ENCODE results near the gene STPG1.

Gene STPG1

DNA sequence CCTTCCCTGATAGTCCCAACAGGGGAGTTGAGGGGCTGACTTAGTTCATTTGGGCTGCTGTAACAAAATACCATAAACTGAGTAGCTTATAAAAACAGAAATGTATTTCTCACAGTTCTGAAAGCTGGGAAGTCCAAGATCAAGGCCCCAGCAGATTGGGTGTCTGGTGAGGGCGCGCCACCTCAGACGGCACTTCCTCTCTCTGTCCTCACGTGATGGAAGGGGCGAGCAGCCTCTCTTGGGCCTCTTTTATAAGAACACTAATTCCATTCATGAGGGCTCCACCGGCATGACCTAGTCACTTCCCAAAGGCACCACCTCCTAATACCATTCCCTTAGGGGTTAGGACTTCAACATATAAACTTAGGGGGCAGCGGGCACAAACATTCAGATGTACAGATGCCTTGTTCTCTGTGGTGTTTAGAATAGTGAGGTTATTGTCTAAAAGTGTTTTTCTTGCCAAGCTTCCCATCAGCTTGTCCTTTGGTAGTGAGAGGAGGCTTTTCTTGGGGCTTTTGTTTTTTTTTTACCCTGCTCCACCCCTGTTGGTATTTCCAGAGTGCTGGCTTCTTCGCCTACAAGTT is 22.3 kb upstream of the STPG1 start:
- no peak overlapping the region for H3K4me3 ChIP-seq (ENCODE audit: low read length)
- DNase-seq (ENCODE audit: low read depth, low spot score) = no peak

DNA sequence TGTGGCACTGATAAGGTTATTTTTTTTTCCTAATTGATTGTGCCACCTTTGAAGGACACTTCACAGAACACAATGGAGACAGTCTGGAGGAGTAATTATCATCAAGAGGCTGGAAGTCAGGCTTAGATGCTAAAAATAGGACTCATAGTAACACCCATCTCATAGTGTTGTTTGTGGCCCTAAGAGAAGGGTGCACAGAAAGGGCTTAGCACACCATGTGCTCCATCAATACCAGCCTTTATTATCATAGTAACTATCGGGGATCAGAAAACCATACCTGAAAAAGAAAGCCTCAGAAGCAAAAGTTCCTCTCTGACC is 13.9 kb upstream of the STPG1 start:
- no peak overlapping the region for H3K4me3 ChIP-seq (ENCODE audit: low read length)
- DNase-seq (ENCODE audit: low read depth, low spot score) = no peak

DNA sequence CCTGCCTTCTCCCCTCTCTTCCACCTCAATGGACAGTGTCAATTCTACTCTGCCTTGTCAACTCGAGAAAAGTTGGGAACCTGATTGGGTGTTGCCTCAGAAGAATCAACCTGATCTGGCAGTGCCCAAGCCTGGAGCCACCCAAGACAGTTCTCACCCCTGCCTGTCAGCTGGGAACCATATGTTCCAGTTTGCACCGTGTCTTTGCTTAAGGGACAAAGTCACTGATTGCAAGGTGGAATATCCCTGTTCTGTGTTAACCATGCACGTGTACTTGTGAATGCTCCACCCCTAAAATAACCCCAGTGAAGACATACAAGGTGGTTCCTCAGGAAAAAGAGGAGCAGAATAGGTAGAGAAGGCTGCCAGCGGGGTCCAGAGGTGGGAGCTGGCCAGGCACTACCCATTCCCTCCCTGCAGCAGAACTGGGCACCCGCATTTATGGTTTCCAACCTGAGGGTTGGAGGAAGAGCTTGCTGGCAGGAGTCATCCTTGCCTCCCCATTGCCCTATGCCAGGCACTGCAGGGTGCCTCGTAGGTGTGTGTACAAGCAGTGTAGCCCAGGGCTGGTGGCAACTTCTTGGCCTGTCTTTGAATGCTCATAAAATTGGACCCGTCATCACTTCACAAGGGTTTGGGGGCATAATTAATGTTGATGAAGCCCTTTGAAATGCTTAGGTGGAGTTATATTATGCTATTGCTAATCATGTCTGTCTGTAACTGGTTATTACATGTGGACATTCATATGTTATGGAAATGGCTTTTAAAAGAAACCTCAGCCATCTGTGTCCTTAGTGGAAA is 13.4 kb upstream of the STPG1 start:
- no peak overlapping the region for H3K4me3 ChIP-seq (ENCODE audit: low read length)
- DNase-seq (ENCODE audit: low read depth, low spot score) = no peak

DNA sequence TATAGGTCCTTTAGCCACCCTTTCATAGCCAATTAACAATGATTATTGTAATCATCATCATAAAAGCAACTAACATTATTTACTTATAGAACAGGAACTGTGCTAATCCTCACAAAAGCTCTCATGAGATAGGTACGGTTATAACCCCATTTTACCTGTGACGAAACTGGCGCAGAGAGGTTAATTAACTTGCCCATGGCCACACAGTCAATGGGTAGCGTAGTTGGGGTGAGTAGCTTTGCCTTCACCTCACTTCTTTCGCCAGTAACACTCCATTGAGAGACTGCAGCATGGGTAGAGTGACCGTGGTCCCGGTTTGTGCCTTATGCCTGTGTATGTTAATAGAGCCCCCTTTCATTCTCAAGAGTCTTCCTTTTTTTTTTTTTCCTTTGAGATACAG is 12.3 kb upstream of the STPG1 start:
- no peak for DNase-seq (ENCODE audit: low read depth, low spot score)

DNA sequence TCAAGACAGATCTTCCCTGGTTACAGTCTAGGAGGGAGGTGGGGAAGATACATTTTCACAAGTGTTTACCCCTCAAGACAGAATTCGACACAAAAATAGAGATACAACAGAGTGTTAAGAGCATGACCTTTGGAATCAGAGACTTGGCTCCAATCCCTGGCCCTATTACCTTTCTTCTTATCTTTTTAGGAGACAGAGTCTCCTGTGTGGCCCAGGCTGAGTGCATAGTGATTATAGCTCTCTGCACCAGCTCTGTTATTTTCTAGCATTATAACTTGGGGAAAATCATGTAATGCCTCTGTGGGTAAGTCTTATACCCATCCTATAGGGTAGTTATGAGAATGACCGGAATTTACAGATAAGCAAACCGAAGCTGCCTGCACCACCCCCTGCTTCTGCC is 11.9 kb upstream of the STPG1 start:
- no peak for DNase-seq (ENCODE audit: low read depth, low spot score)
- H3K4me3 ChIP-seq (ENCODE audit: low read length) = no peak overlapping the region

More for the DNA sequence above, 12.3 kb upstream of the STPG1 start:
- H3K4me3 ChIP-seq (ENCODE audit: low read length) = no peak overlapping the region

DNA sequence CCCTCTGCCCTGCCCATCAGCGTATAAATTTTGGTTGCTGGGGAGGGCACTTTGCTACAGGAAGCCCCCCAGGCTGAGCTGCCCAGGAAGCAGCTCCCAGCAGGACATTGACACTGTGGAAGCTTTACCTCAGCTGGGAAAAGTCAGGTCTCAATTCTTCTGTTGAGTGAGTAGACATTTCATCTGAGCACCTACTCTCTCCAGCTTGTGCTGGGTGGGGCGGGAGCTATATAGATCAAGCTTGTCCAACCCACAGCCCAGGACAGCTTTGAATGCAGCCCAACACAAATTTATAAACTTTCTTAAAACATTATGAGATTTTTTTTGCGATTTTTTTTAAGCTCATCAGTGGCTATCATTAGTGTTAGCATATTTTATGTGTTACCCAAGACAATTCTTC is 11.4 kb upstream of the STPG1 start:
- H3K4me3 ChIP-seq (ENCODE audit: low read length) = no peak overlapping the region
- DNase-seq (ENCODE audit: low read depth, low spot score) = no peak

DNA sequence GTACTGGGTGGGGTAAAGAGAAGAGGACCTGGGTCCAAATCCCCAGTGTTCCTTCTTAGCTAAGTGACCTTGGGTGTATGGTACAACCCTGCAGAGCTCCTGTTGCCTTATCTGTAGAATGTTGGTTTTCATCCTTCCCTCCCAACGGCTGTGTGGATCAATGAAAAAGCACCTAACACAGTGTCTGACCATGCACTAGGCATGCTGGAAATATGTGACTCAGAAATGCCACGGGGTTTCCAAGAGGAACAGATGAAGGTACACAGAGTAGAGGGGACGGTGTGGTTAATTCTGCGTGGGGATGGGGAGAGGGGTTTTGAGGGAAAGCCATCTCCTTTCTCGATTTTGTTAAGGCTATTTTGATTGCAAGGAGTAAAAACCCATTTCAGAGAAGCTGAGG is 10.6 kb upstream of the STPG1 start:
- no peak overlapping the region for H3K4me3 ChIP-seq (ENCODE audit: low read length)
- DNase-seq (ENCODE audit: low read depth, low spot score) = no peak

DNA sequence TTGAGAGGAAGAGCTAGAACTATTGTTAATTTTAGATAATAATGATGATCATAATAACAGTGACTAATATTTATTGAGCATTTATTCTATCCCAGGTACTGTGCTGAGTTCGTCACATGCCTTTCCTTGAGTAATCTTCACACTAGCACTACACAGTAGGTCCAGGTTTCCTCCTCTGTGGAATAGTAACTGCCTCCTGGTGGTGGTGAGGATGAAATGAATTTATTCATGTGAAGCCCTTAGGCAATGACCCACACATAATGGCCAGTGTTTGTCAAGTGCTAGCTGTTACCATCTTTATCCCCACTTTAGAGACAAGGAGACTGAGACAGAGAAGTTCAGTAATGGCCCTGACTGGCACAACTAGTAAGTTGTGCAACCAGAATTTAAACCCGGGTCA is 7.9 kb upstream of the STPG1 start:
- DNase-seq (ENCODE audit: low read depth, low spot score) = no peak

DNA sequence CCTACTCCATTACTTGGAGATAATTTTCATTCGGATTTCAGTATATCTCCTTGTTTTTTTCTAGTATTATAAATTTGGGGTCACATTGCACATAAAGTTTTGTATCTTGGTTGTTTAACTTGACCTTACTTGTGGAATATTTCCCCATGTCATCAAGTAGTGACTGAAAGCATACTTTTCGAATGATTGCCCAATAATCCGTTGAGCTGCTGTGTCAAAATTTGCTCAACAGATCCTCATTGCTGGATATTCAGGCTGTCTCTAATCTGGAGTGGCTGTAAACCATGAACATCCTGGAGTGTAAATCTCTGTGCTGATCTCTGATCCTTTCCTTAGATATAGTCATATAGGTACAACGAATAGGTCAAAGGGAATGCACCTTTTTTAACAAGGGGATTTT is 7.0 kb upstream of the STPG1 start:
- H3K4me3 ChIP-seq (ENCODE audit: low read length) = no peak overlapping the region
- DNase-seq (ENCODE audit: low read depth, low spot score) = no peak

More for the DNA sequence above, 7.9 kb upstream of the STPG1 start:
- H3K4me3 ChIP-seq (ENCODE audit: low read length) = no peak overlapping the region

DNA sequence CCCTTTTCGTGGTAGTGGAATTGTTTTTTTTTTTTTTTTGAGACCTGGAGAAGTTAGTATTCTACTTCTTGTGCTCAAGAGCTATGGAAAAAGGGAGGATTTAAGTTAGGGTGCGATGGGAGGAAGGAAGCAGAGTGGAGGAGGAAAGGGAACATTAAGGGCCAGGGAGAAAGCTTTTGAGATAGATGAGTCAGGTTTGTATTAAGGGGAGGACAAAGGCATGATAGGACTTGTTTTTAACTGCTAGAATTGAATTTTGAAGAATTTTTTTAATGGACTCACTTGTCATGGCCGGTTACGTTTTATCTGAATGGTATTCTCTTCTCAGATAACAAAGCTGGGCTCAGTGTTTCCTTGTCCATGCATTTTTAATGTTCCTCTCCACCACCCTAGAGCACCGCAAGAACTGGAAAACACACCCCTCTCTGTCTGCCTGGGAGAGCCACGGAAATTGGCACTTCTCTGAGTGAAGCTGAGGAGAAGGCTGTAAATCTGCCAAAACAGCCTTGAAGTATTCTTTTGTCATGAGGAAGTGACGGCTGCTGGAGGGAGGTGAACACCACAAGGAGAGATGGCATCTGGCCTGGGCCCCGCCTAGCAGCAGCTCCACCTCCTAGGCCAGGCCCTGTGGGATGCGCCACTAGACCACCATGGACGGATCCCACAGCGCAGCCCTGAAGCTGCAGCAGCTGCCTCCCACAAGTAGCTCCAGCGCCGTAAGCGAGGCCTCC is 5.5 kb upstream of the STPG1 start:
- H3K4me3 ChIP-seq (ENCODE audit: low read length) = no peak overlapping the region
- DNase-seq (ENCODE audit: low read depth, low spot score) = peak; percentile 21

DNA sequence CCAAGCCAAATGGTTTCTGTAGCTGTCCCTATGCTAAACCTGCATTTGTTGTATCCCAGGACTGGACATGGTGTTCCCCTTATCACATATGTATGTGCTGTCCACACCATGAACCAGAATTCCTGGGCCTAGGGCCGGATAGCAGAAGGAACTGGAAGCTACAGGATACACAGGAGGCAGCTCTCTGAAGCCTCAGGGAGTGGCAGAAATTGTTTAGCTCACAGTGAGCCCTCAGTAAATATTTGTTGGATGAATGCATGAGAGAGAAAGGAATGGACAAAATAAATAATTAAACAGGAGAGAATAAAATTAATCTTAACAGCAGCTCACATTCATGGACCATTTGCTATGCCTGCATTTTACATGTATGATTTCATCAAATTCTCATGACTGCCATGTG is 4.1 kb upstream of the STPG1 start:
- H3K4me3 ChIP-seq (ENCODE audit: low read length) = no peak overlapping the region
- DNase-seq (ENCODE audit: low read depth, low spot score) = no peak

DNA sequence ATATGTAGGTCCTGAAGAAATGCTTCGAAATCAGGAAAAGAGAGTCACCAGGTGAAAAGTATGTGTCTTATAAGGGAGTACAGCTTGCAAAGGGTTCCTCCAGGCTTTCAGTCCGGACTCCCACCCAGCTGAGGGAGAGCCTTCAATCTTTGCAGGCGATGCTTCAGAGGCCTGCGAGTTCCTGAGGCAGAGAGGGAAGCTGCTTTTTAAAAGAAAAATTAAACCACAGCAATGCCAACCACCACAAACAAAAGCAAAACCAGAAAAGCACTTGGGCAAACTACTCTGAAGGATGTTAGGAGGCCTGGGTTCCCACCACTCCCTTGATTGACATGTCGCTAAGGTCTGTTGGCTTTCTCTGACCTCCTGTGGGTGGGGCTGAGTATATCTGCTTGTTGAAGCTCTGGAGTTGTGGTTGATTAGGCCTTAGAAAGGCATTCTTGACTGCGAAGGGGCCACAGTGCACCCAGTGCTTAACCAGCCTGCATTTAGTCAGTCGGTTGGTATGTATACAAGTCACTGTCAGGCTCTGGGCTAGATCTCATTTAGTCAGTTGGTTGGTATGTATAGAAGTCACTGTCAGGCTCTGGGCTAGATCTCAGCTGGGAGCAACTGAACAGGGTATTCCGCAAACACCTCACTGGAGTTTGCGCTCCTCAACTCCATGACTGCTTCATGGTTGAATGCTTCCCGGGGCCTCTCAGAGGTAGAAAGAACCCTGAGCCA is 3.2 kb upstream of the STPG1 start:
- H3K4me3 ChIP-seq (ENCODE audit: low read length) = peak overlapping the region; percentile 87
- DNase-seq (ENCODE audit: low read depth, low spot score) = peak; percentile 95

DNA sequence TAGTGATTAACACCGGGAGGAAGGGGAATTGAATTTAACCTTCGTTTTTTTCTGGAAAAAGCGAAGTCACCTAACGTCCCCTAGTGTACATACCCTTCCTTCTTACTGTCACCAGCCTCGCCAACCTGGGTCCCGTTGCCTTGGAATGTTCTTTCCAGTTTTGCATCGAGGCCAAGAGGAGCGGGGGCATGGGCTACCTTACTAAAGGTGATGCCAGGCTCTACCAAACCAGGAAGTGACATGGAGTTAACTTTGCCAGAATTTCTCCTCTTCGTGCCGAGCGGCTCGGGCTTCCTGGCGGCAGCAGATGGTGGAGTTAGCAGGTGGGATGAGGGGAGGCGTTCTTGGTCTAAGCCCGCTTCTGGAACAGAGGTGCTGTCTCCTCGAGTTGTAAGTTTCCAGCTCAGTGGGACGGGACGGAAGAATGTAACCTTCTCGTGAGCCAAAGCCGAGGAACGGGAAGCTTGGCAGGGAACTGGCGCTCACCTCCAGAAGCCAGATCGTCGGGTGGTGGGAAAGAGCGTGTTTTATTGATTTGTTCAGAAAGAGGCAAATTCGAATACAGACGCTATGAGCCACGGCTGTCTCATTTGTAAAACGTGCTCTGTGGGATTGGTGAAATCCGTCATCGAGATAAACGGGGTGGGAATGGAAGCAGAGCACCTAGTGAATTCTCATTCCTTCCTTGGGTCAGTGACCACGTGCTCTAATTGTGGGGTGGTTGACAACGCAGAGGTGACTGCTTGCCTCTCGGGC is 2.5 kb upstream of the STPG1 start:
- H3K4me3 ChIP-seq (ENCODE audit: low read length) = peak overlapping the region; percentile 87
- DNase-seq (ENCODE audit: low read depth, low spot score) = no peak

DNA sequence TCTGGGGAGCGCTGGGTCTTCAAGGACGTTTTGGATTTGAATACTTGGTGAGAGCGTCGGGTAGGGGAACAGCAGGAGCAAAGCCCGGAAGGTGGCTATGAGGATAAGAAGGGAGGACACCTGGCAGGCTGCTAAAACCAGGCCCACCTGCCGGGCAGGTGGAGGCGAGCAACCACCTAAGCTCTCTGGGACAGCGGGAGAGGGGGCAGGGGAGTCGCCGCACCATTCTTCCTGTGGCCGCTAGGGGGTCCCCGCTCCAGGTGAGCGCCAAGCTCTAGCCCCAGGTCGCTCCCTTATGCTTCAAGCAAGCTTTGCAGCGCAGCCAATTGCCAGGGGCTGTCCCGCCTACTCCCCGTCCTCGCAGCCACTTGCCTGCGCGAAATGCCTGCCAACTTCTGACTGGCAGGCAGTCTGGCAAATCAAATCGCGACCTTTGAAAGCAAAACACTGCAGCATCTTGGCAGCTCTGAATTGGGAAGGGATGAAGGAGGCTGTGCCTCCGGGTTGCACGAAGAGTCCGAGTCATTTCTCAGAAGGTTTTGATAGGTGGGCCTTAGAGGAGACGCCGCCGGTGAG is 1.8 kb upstream of the STPG1 start, which contains the start of gene NIPAL3:
Gene NIPAL3 (plus strand): TSS at position 469 of the 576 bp plus-strand sequence. CDS start 3,746 bp downstream, outside the sequence.
- peak; percentile 99 for DNase-seq (ENCODE audit: low read depth, low spot score)
- peak within 1 kb of the TSS; percentile 87 for H3K4me3 ChIP-seq (ENCODE audit: low read length)

DNA sequence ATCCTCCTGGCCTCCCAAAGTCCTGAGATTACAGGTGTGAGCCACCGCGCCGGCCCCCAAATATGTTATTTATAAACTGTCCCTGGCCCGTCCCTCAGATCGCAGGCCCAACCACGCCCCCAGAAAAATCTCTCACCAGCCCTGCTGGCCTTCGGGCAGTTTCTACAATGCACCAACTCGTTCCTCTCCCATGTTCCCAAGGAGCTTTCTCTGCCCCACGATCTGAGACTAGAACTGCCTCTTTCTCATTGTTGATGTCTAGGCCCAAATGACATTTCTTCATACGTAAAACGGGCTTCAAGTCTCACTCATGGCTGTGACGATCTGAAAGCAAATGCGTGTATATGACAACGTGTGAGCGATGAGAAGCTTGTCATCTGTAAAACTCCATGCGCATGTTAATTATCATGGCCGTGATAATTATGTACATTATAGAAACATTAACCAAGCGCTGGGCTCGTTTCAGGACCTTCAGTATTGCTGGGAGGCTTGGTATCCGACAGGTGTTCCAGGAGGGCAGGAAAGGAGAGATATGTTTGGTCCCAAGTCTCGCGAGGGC is 1.3 kb upstream of the STPG1 start:
- no peak for DNase-seq (ENCODE audit: low read depth, low spot score)
- H3K4me3 ChIP-seq (ENCODE audit: low read length) = 0 out of 2 replicates have a peak overlapping the region, but pooled peaks have one; percentile 13

DNA sequence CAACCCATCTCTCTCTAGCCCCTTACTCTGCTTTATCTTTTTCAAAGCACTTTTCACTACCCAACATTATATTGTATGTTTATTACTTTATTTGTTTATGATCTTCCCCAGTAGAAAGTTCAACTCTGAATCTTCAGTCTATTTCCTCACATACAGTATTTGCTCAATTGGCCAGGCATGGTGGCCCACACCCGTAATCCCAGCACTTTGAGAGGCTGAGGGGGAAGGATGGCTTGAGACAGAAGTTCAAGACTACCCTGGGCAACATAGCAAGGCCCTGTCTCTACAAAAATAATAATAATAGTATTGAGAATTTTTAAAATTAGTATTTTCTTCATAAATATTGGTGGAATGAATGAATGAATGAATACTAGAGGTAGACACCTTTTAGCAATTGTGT is 1.2 kb downstream of the STPG1 start:
- H3K4me3 ChIP-seq (ENCODE audit: low read length) = no peak overlapping the region
- DNase-seq (ENCODE audit: low read depth, low spot score) = no peak

DNA sequence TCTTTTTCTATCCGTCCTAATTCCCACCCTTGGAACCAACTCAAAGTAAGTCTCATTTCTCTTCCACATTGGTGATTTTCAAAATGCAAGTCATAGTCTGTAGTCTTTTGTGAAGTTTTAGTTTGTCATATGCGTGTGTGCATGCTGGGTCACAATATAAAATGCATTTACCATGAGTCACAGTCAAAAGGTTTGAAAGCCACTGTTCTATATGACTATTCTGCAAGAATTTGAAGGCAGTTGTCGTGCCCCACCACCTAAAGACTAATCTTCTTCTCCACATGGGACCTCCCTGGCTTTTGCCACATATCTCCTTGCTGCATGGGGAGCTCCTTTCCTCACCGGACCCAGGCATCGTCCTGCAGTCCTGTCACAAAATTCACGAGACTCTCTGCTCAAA is 1.6 kb downstream of the STPG1 start:
- DNase-seq (ENCODE audit: low read depth, low spot score) = no peak
- H3K4me3 ChIP-seq (ENCODE audit: low read length) = no peak overlapping the region

DNA sequence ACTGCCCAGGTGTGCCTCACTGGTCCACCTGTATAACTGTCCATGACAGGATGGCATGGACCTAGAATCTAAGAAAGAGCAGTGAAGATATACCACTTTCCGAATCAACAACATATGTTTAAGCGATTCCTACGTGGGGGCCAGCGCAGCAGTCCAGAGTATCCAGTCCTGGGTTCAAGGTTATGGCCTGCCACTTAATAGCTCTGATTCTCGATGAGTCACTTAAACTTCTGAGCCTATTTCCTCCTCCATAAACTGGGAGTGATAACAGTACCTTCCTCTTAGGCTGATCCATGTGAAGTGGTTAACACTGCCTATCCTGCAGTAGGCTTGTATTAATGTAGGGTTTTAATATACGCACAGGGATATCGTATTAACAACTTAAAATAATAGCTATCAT is 2.8 kb downstream of the STPG1 start:
- DNase-seq (ENCODE audit: low read depth, low spot score) = no peak

More for the DNA sequence above, 2.8 kb downstream of the STPG1 start:
- H3K4me3 ChIP-seq (ENCODE audit: low read length) = no peak overlapping the region
